GM21737 (cell line): ENCODE measurements around the gene NAT9.

ENCODE experiments used
- ATAC-seq: cut with Tn5 transposase; IDR thresholded peaks from one replicate; pipeline ENCODE4 v1.9.1; 2021; ENCODE audit warnings: mild to moderate bottlenecking, moderate library complexity; ENCODE audit not compliant: unreplicated experiment

The NAT9 gene, protein sequence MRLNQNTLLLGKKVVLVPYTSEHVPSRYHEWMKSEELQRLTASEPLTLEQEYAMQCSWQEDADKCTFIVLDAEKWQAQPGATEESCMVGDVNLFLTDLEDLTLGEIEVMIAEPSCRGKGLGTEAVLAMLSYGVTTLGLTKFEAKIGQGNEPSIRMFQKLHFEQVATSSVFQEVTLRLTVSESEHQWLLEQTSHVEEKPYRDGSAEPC

DNA sequence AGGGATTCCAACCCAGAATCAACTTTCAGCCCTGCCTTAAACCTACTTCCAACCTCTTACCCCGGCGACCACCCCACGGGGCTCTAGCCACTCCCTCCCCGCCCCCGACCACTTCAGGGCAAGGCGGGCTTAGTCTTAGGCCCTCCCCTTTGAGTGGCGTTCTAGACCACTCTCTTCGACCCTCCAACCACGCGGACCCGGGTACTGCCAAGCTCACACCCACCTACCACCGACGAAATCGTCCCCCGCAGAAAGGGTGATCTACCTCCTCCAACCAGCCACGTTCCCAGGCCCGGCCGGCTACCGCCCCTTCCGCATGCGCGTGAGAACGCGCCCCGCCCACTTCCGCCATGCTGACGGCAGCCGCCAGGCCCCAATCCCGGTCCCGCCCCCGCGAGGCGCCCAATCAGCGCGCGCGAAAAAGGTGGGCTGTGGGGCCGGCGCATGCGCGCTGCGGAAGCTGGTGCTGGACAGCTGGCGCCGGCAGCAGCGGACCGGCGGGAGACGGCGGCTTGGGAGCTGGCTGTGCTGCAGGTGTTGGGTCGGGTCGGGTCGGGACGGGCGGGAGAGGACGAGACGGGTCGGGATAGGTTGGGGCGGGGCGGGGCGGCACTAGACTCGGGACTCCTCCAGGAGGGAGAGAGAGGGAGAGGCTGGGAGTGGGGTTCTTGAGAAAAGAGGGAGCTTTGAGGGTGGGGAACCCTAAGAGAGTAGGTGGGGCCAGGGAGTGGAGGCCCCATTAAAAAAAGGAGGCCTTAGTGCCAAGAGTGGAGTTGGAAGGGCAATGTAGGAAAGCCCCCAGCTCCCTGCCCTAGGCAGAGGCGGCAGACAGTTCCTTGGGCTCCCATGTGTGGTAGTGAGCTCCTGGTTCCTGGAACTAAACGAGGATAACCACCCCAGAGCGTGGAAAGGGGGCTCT, at the start of gene NAT9:
TSS of gene NAT9 (minus strand) at position 302 of the 919 bp plus-strand sequence. CDS start 647 bp downstream, outside the sequence.
- peak; percentile 48 for ATAC-seq

DNA sequence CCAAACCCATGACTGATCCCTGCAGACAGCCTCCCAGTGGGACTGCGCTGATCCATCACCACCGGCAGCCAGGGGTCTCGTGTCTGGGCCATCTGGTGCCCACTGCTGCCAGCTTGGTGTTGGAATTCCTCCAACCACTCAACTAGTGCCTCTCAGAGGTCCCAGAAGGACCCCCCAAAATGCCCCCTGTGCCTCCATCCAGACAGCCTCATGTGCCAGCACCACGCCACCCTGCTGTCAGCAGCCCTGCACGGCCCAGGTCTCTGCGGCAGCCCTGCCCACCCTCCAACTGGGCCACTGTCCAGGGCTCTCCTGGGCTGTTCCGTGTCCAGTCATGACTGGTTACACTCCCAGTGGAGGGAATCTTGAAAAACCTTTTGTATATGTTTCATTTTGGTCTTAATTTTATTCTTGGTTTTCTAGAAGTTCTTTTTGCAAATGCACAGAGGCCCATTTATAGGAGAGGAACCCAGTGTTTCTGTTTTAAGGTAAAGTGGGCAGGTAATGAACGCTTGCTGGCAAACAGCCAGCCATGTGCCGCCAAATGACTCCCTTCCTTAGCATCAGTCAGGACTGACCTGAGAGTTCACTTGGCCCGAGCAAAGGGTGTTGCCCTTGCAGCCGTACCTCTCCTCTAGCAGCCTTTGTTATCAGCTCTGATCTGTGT, 48.9 kb upstream of the NAT9 start:
- ATAC-seq, result no peak

DNA sequence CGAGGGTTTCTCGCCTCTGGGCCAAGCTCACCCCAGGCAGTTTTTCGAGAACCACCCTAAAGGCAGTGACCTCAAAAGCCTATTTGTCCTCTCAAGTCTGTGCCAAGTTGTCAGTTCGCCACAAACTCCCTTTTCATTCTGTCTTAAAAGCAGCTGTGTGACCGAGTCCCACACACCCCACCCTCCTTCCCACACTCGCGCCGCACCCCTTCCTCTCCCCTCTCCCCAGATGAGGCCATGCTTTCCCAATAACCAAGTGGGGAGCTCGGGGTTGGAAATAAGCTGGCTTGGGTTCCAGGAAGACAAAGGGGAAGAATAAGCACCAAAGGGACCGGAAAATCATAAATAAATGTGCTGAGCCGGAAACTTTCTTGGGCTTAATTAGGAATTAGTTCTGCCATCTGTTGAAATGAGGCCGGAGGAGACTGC, 46.8 kb upstream of the NAT9 start:
- ATAC-seq, result no peak

DNA sequence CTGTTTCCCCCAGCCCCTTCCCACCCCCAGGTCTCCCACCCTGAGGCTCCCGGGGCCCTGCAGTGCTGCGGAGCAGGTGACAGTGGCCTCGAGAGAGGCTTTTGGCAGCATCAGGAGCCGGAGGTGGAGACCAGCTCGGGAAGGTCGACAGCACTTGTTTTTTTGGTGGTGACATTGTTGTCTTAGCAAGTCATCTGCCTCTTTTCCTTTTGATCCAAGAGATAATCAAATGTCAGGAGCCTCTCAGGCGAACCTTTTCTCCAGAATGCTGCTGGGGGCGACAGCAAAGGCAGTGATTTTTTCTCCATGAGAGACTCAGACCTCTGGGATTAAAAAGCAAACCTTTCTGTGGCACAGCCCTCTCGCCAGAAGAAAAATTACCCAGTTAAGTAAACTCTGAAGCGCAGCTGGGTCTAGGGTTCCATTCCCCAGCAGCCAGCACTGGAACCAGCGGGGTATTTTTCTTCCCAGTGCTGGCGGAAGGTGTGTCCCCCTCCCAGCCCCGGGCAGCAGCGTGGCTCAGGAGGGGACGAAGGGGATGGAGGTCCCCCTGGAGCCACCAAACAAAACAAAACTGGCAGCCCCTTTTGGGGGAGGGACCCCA, 46.3 kb upstream of the NAT9 start:
- no peak for ATAC-seq

DNA sequence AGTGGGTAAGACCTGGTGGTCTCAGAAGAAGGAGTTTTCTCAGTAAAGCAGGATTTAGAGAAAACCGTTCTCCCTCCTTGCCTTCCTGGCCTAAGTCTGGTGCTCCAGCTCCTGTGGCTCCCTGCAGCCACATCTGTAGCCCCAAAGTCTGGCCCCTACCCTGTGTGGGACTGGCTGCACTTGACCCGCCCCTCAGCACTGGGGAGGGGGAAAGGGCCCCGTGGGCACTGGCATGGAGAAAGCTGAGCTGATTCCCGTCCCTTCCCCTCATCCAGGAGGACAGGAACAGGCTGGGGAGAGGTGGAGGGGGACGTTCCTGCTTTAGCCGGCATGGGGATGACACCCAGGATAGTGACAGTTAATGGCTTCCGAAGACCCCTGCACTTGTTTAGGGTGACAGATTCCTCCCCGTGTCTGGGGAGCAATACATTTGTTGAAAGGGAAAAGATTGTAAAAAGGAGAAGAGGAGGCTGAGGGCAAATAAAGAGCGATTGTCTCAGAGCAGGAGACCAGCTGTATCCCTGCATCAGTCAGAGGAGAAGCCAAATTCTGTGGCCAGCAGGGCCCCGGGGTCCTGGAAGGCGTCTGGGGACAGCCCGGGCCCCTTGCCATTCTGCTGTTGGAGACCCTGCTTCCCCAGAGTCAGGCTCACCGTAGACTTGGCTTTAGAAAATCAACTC, 45.6 kb upstream of the NAT9 start:
- ATAC-seq, result no peak

DNA sequence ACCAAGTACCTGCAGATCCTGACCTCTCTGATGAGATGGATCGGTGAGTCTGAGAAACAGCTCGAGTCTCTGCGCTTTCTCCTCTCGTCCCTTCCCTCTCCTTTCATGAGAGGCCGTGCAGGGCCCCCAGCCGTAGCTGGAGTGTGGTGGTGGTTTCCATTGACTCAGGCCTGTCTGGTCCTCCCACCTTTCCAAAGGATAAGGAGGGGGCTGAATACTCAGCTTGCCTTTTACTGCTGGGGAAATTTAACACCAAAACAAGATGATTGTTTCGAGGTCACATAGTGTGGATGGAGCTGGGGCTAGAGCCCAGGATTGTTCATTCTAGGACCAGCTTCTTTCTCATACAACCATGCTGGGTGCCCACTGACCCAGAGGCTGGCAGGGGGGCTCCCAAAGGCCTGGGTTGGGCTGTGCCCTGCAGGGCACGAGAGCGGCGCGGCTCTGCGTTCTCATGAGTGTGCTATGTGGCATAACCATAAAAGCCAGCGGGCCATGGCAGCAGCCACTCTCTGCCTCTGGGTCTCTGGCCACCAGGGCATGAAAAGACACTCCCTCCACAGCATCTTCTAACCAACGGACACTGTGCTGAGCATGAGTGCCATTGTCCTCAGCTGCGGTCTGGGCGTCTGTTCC, 43.8 kb upstream of the NAT9 start:
- no peak for ATAC-seq

DNA sequence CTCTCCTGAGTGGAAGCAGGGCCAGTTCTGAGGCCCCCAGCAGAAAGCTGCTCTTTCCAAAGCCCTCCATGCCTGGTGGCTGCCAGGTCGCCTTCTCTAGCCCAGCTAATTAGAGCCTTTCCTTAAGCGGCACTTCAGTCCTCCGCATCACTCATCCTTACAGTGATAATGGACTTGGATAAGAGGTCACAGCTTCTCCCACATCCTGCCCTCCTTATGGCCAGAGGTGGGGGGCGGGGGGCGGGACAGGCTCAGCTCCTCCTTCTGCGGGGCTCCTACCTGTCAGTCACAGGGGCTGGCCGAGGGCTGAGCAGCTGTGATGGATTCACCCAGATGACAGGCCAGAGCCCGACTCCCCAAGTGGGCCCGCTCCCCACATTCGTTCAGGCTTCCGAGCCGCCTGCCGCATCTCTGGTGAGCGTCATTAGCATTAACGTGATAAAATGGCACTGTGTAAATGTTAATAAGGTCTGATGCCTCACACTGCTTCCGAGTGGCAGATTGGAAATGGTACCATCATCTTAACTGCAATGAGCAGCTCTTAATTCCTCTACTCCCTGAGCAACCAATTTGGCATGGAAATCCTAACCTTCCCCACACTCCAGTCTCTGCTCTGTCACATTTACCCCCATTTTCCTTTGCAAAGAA, 42.3 kb upstream of the NAT9 start:
- no peak for ATAC-seq

DNA sequence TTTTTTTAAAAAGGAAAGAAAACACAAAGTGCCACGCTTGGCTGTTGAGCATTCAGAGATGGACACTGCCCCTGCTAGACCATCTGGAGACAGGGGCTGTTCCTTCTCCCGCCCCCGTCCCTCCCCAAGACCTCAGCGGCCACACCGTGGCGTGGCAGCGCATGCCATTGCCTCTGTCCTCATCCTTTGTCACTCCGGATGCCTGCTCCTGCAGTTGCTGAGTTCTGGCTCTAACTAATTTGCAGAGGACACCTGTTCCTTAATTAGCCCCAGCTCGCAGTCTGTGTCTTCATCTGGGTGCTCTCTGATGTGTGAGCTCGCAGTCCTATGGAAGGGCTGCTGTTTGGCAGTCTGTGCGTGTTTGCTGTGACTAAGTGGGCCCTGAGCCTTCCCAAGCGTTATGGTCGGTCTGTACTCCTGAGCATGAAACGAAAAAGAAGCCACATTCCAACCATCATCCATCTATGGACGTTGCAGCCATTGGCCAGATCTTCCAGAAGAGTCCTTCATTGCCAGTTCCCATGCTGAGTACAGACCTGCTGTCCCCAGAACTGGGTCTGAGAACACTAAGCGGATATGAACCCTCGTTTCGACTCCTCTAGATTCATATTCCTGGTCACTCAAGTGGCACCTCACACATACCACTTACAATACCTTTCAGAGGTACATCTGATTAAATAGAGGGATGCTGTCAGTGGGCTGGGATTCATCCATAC, 40.9 kb upstream of the NAT9 start:
- ATAC-seq, result no peak

DNA sequence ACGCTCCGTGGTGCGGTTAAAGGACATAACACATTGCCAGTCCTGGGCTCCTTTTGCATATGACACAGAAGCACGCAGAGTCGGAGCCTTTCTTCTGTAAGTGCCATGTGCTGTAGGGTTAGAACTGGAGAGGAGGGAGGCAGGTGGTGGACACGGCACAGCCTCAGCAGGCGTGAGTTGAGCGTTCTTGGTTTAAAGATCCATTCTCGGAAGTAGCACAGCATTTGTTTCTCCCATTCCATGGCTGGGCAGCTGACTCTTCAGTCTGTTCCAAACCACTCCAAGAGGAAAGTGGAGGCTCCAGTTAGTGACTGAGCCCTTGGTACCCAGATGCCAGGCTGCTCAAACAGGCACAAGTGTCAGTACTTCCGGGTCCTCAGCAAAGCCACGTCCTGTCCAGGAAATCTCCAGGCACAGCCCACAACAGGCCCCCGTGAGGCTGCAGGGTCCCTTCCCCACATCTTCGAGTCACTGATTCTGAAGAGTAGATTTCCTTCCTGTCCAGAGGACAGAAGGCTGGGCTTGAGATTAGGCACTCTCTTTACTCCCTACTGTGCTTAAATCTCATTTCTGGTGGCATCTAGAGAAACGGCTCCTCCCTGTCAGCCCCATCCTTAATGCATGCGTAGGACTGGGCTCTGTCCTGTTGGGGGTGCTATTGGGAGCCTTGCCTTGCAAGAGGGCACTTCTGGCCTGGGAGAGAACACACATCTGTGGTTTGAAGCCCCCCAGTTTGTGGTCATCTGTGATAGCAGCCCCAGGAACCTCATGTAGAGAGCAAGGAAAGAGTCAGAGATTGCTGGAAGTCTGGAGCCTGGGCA, 39.6 kb upstream of the NAT9 start:
- no peak for ATAC-seq

DNA sequence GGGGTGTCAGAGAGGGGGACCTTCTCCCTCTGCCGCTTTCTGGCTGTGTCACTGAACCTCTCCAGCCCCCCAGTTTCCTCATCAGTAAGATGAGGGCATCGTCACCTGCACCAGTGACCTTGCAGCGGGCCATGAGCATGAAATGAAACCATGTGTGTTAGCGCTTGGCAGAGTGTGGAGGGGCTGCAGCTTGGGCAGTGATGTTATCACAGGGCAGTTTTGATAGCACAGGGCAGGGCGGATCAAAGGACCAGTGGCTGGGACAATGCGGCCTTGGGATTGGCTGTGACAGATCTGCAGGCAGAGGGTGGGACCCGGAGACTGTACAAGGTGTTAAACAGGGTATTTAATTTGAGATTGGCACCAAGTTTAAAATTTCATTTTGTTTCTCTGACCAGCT, 38.9 kb upstream of the NAT9 start:
- ATAC-seq, result no peak

DNA sequence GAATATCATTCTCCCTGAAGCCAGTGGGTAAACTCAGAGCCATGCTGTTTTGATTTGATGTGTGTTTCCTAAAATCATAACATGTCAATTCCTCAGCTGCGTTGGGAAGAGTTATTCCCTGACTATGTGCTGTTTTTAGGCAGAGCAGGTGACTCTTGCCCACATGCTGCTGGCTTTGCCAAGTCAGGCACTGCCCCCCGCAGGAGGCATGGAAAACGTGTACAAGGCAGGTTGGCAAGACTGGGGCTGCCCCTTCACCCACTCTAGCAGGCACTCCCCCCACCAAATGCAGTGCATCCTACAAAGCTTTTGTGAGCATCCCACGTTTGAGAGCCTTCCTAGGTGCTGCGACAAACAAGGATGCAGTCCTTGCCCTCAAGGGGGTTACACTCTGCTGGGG, 38.3 kb upstream of the NAT9 start:
- ATAC-seq, result no peak

DNA sequence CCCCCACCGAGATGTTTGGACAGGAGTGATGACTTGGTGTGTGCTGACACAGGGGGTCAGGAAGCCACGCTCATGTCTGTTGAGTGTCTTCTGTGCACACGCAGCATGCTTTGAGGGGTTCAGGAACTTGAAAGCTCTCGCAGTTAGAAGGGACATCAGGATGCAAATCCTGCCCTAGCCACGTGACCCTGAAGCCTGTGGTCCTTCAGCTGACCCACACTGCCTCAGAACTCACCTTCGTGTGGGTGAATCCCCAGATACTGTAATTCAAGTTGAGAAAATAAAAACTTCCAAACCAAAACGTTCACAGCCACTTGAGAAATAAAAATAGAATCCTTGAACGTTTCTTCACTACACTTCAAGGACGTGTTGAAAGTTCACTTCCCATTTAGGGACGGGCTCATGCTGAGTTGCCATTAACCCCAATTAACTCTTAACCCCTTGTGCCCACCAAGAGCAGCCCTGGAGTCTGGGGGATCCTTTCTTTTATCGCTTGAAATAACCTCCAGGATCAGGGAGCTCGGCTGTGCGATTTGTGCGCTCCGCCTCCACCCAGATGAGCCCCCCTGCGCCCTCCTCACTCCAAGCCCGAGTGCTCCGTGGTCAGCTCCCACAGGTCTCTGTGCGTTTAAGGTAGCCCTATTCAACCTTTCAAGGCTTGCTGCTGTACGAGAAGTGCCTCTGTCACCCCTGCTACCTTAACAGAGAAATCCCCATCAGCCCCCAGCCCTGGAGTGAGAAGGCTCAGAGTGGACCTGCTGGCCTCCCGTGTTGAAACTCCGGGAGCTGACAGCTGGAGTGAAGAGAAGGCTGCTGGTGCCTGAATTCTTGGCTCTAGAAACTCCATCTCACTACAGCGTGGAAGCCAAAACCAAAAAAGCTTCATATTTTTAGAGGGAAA, 36.2 kb upstream of the NAT9 start:
- no peak for ATAC-seq

DNA sequence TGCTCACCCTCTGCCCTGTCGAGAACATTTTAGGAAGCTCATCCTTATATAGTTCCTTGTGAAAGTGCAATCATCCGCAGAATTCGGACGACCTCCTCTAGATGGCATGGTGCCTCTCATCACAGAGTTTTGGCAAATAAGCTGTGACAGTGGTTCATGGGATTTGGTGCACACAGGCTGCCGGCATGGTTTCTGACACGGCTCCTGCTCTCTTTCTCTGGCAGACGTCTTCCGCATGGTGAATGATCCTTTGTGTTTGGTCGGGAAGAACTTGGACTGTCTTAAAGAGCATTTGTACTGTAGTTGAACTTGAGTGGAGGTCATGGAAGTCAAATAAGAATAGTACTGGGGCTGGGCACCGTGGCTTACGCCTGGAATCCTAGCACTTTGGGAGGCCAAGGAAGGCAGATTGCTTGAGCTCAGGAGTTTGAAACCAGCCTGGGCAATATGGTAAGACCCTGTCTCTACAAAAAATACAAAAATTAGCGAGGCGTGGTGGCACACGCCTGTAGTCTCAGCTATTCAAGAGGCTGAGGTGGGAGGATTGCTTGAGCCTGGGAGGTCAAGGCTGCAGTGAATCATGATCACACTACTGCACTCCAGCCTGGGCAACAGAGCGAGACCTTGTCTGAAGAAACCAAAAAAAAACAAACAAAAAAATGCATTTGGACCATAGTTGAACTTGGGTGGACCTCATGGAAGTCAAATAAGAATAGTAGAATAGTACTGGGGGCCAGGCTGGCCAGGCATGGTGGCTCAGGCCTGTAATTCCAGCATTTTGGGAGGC, 34.7 kb upstream of the NAT9 start:
- no peak for ATAC-seq

DNA sequence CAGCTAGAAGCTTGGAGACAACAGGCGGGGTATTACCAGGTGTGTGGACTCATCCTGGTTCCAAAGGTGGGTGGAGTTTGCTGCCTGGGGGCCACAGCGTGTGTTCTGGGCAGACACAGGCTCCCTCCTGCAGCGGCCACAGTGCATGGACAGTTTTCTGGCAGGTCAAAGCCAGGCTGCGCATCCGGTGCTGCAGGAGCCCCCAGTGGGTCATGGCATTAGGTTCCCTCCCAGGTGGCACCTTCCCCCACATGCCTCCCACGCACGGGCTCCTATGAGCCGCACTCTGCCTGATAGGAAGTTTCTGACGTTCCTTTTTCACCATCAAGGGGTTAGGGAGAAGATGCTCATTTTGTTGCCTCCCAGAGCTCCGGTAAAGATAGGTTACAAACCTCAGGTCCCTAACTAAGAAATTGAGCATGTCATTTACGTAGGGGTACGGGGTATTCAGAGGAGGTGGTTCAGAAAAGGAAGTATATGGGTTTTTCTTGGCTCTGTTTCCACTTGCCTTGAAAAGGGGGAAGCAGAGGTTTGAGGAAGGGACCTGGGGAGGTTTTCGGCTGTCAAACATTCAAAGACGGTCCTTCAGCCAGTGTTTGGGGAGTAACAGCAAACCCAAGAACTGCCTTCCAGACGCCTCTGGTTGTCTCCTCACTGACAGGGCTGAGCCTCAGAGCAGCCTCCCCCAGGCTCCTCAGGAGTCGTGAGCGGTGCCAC, 32.7 kb upstream of the NAT9 start:
- no peak for ATAC-seq

DNA sequence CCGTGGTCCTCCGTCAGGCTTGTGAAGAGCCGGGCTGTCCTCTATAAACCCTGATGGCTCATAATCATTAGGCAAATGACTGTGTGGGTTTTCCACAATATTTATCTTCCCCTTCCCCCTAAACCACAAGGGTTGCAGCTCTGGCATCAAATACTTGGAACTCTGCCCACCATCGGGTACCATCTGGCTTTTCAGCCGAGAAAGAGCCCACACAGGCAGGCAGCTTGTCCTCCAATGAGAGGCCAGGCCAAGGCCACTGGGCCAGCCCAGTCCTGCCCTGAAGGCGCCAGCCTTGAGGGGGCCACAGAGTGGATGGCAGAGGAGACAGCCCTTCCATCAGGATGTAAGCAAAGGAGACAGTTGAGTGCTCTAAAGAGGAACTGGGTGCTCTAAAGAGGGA, 31.8 kb upstream of the NAT9 start:
- ATAC-seq, result no peak

DNA sequence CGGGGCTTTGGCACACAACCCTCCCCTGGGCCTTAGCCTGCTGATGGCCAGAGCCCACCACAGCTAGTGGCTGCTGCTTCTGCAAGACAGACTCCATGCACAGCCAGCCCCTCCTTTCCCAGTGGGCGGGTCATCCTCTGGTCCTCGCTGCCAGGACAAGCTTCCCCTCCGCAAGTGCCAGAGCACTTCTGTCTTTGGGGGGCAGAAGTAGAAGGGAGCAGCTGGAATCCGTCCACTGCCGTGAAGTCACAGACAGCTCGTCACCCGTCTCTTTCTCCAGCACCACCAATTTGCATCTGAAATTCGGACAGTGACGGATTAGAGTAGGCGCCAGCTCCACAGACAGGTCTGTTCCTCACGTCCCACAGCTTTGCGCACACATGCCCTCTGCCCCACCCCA, 31.3 kb upstream of the NAT9 start:
- no peak for ATAC-seq
